Renal cortical epithelial cell (primary cell): ENCODE measurements around the gene PIGQ. TPM values are rescaled to one million over a fixed set of nuclear protein-coding genes. Genes with fewer than 3 reads are reported as not detected.

Experiments
- DNase-seq: peaks from one replicate; pipeline ENCODE4 v3.0.0-alpha.2; 2011; ENCODE audit warnings: low read depth
- total RNA-seq: library from RNA; depleted of rRNA; stranded (reverse); fragments of >200 nt; gene quantifications from 2 replicates; pipeline ENCODE4 v1.2.3, GENCODE V29; 2014

The PIGQ gene
- total RNA-seq, 1 donor from 2014 or later: 68.5 TPM

- DNase-seq: no peak
Measured at GRCh38 chr16:567373-568256, 2.2 kb upstream of the PIGQ start.

- DNase-seq: no peak
Measured at GRCh38 chr16:568401-569258, 1.1 kb upstream of the PIGQ start.

GRCh38 chr16:572865-573650 is 3.3 kb downstream of the PIGQ start:
- no peak for DNase-seq

- DNase-seq: no peak
Measured at GRCh38 chr16:574021-574760, 4.4 kb downstream of the PIGQ start.

- no peak for DNase-seq
Measured at GRCh38 chr16:575354-576196, 5.8 kb downstream of the PIGQ start.

- no peak for DNase-seq
Measured at GRCh38 chr16:576197-576822, 6.5 kb downstream of the PIGQ start.

GRCh38 chr16:576823-577201 is 7.0 kb downstream of the PIGQ start:
- no peak for DNase-seq

- no peak for DNase-seq
Measured at GRCh38 chr16:577796-578195, 8.0 kb downstream of the PIGQ start.

GRCh38 chr16:578232-578869 is 8.6 kb downstream of the PIGQ start:
- no peak for DNase-seq

- no peak for DNase-seq
Measured at GRCh38 chr16:578870-579405, 9.2 kb downstream of the PIGQ start.

- no peak for DNase-seq
Measured at GRCh38 chr16:580141-580945, 10.6 kb downstream of the PIGQ start.

GRCh38 chr16:580946-581498 is 11.3 kb downstream of the PIGQ start:
- no peak for DNase-seq

GRCh38 chr16:582218-582613 is 12.4 kb downstream of the PIGQ start:
- DNase-seq: no peak

GRCh38 chr16:582614-583331 is 13.0 kb downstream of the PIGQ start:
- no peak for DNase-seq

GRCh38 chr16:583470-583814 is 13.7 kb downstream of the PIGQ start:
- DNase-seq: no peak

- no peak for DNase-seq
Measured at GRCh38 chr16:583815-584591, 14.2 kb downstream of the PIGQ start.

- no peak for DNase-seq
Measured at GRCh38 chr16:585351-585750, 15.6 kb downstream of the PIGQ start.
